HepG2 (cell line): Measurements from ENCODE around the gene NUBP2. TPM values are rescaled to one million over a fixed set of nuclear protein-coding genes. Genes with fewer than 3 reads are reported as not detected.

ENCODE experiments used
- FIP1L1 ChIP-seq: fragments of 200-400 bp; formaldehyde crosslinking; IDR thresholded peaks from 2 replicates; pipeline ENCODE4 v1.6.1; 2018; ENCODE audit warnings: low read depth, mild to moderate bottlenecking, low read length, moderate library complexity, borderline replicate concordance; ENCODE audit not compliant: insufficient read depth
- GLI4 ChIP-seq: sonication (generic); formaldehyde crosslinking; IDR thresholded peaks from 2 replicates; pipeline ENCODE4 v1.5.1; 2020; ENCODE audit warnings: missing genetic modification reagents, mild to moderate bottlenecking, moderate library complexity, borderline replicate concordance
- JUND ChIP-seq: sonication (generic); formaldehyde crosslinking; IDR thresholded peaks from 2 replicates; pipeline ENCODE4 v1.8.0; 2022; ENCODE audit warnings: mild to moderate bottlenecking, missing genetic modification reagents
- KDM5A ChIP-seq: fragments of 200-600 bp; sonication (generic); IDR thresholded peaks from 2 replicates; pipeline ENCODE4 v1.7.0; 2018; ENCODE audit warnings: antibody characterized with exemption, mild to moderate bottlenecking, low read length, borderline replicate concordance
- MIER2 ChIP-seq: IDR thresholded peaks from 2 replicates; pipeline ENCODE4 v1.6.1; 2016; ENCODE audit warnings: missing biosample characterization, missing genetic modification reagents
- MIER3 ChIP-seq: IDR thresholded peaks from 2 replicates; pipeline ENCODE4 v1.6.1; 2016; ENCODE audit warnings: missing compliant biosample characterization, borderline replicate concordance
- NFE2L2 ChIP-seq: fragments of 150-350 bp; IDR thresholded peaks from 2 replicates; pipeline ENCODE4 v1.6.1; 2014; ENCODE audit warnings: low read length
- SP140L ChIP-seq: sonication (generic); formaldehyde crosslinking; IDR thresholded peaks from 2 replicates; pipeline ENCODE4 v1.4.0; 2020; ENCODE audit warnings: missing genetic modification reagents, borderline replicate concordance
- ZNF460 ChIP-seq: sonication (generic); formaldehyde crosslinking; IDR thresholded peaks from 2 replicates; pipeline ENCODE4 v1.5.1; 2020; ENCODE audit warnings: missing genetic modification reagents, mild to moderate bottlenecking, borderline replicate concordance
- ZNF766 ChIP-seq: sonication (generic); formaldehyde crosslinking; IDR thresholded peaks from 2 replicates; pipeline ENCODE4 v1.5.0; 2020; ENCODE audit warnings: missing genetic modification reagents, borderline replicate concordance
- ZZZ3 ChIP-seq: sonication (generic); formaldehyde crosslinking; IDR thresholded peaks from 2 replicates; pipeline ENCODE4 v1.4.0; 2020; ENCODE audit warnings: missing genetic modification reagents, mild to moderate bottlenecking, borderline replicate concordance
- polyA plus RNA-seq, 8 experiments: library from polyadenylated mRNA; depleted of rRNA in 3 of 8; stranded (reverse) in 7 of 8; unstranded in 1 of 8; fragments of >200 nt; fragmentation: Illumina TruSeq in 4 of 8; extraction: Trizol in 4 of 8; gene quantifications; 2 replicates each; pipeline versions ENCODE4 v1.2.1 to v1.2.3, GENCODE V29; 2011 to 2016; ENCODE audit warnings: low read depth in 4 of 8, missing spikeins in 1 of 8, mixed read lengths in 1 of 8; ENCODE audit not compliant: insufficient read depth in 1 of 8
- total RNA-seq, 5 experiments: library from RNA; depleted of rRNA; stranded (reverse); fragments of >200 nt; fragmentation: Illumina TruSeq; extraction: Trizol; gene quantifications; 2 replicates each; pipeline ENCODE4 v1.2.3, GENCODE V29; 2016; ENCODE audit warnings: low read depth in 1 of 5
- TF ChIP-seq, protein P1 (sequence below): sonication (generic); formaldehyde crosslinking; IDR thresholded peaks from 2 replicates; pipeline ENCODE4 v1.9.0; 2021; ENCODE audit warnings: mild to moderate bottlenecking, missing genetic modification reagents
- TF ChIP-seq, protein P2 (sequence below): sonication (generic); formaldehyde crosslinking; IDR thresholded peaks from 2 replicates; pipeline ENCODE4 v1.4.0; 2020; ENCODE audit warnings: missing genetic modification reagents, mild to moderate bottlenecking, borderline replicate concordance

Gene NUBP2
- total and polyA plus RNA-seq, 2 of the 13 experiments (the other 11 are each of a cell fraction or from before 2014, with no cell fraction given): 25.7 to 61.5 TPM

DNA sequence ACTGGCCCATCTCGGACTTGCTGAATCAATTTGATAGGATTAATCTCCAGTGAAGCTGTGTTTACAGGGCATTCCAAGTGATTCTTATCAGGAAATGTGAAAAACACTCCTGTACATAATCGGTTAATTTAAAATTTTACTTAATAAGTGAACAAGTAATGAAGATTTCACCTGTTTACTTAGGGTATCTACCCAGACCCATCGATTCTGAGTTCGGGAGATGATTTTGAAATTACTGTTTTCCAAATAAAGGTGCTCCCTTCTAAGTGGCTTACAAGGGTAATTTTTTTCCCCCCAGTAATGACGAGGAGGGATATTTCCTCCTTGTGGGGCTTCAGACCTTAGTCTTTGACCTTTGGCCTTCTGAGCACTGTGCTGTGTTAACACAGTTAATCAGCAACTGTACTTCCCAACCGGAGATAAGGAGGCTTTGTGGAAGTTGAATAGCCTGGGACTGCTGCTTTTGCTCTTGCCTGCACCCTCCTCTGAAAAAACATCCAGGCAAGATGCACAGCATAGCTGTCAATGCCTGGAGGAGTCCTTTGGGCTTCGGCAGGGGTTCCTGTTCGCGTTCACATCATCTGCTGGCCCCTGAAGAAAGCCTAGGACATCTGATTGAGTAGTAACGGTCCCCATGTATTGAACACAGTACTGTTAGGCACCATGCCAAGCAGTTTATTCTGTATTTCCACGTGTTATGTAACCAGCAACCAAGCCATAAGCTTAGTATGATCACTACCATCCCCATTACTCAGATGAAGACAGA lies 46.1 kb downstream of the NUBP2 start (continued):
- TF ChIP-seq, protein P1, sequence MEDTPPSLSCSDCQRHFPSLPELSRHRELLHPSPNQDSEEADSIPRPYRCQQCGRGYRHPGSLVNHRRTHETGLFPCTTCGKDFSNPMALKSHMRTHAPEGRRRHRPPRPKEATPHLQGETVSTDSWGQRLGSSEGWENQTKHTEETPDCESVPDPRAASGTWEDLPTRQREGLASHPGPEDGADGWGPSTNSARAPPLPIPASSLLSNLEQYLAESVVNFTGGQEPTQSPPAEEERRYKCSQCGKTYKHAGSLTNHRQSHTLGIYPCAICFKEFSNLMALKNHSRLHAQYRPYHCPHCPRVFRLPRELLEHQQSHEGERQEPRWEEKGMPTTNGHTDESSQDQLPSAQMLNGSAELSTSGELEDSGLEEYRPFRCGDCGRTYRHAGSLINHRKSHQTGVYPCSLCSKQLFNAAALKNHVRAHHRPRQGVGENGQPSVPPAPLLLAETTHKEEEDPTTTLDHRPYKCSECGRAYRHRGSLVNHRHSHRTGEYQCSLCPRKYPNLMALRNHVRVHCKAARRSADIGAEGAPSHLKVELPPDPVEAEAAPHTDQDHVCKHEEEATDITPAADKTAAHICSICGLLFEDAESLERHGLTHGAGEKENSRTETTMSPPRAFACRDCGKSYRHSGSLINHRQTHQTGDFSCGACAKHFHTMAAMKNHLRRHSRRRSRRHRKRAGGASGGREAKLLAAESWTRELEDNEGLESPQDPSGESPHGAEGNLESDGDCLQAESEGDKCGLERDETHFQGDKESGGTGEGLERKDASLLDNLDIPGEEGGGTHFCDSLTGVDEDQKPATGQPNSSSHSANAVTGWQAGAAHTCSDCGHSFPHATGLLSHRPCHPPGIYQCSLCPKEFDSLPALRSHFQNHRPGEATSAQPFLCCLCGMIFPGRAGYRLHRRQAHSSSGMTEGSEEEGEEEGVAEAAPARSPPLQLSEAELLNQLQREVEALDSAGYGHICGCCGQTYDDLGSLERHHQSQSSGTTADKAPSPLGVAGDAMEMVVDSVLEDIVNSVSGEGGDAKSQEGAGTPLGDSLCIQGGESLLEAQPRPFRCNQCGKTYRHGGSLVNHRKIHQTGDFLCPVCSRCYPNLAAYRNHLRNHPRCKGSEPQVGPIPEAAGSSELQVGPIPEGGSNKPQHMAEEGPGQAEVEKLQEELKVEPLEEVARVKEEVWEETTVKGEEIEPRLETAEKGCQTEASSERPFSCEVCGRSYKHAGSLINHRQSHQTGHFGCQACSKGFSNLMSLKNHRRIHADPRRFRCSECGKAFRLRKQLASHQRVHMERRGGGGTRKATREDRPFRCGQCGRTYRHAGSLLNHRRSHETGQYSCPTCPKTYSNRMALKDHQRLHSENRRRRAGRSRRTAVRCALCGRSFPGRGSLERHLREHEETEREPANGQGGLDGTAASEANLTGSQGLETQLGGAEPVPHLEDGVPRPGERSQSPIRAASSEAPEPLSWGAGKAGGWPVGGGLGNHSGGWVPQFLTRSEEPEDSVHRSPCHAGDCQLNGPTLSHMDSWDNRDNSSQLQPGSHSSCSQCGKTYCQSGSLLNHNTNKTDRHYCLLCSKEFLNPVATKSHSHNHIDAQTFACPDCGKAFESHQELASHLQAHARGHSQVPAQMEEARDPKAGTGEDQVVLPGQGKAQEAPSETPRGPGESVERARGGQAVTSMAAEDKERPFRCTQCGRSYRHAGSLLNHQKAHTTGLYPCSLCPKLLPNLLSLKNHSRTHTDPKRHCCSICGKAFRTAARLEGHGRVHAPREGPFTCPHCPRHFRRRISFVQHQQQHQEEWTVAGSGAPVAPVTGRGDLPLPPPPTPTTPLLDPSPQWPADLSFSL (CRISPR knock-in tag): no peak
- no peak for TF ChIP-seq ZZZ3 (CRISPR knock-in tag)
- TF ChIP-seq ZNF460 (CRISPR knock-in tag): no peak
- no peak for TF ChIP-seq SP140L (CRISPR knock-in tag)
- no peak for TF ChIP-seq MIER3 (CRISPR knock-in tag)
- no peak for TF ChIP-seq MIER2 (CRISPR knock-in tag)
- no peak for TF ChIP-seq NFE2L2
- peak; percentile 53; the same call in 1 of the 2 replicates for TF ChIP-seq KDM5A
- no peak for TF ChIP-seq GLI4
- TF ChIP-seq JUND: no peak
- no peak for TF ChIP-seq FIP1L1
- TF ChIP-seq, protein P2, sequence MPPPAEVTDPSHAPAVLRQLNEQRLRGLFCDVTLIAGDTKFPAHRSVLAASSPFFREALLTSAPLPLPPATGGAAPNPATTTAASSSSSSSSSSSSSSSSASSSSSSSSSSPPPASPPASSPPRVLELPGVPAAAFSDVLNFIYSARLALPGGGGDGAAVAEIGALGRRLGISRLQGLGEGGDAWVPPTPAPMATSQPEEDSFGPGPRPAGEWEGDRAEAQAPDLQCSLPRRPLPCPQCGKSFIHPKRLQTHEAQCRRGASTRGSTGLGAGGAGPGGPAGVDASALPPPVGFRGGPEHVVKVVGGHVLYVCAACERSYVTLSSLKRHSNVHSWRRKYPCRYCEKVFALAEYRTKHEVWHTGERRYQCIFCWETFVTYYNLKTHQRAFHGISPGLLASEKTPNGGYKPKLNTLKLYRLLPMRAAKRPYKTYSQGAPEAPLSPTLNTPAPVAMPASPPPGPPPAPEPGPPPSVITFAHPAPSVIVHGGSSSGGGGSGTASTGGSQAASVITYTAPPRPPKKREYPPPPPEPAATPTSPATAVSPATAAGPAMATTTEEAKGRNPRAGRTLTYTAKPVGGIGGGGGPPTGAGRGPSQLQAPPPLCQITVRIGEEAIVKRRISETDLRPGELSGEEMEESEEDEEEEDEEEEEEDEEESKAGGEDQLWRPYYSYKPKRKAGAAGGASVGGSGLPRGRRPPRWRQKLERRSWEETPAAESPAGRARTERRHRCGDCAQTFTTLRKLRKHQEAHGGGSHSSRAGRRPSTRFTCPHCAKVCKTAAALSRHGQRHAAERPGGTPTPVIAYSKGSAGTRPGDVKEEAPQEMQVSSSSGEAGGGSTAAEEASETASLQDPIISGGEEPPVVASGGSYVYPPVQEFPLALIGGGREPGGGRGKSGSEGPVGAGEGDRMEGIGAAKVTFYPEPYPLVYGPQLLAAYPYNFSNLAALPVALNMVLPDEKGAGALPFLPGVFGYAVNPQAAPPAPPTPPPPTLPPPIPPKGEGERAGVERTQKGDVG (CRISPR knock-in tag): no peak
- no peak for TF ChIP-seq ZNF766 (CRISPR knock-in tag)
